Tibial nerve (tissue), 4 donors: Measurements from ENCODE around the gene FAT4. TPM values are rescaled to one million over a fixed set of nuclear protein-coding genes. Genes with fewer than 3 reads are reported as not detected.

Experiments
- DNase-seq, 2 donors: peaks; one replicate each; pipeline ENCODE4 v3.0.0-alpha.2; 2019; ENCODE audit warnings: low spot score in 2 of 2
- H3K27ac ChIP-seq, 4 donors: fragments of 200-600 bp; sonication (generic) in 3 of 4; one replicate each; pipeline ENCODE4 v1.5.1; 2017 to 2019; ENCODE audit warnings: mild to moderate bottlenecking in 1 of 4
- H3K27me3 ChIP-seq, 2 donors: fragments of 200-600 bp; sonication (generic) in 1 of 2; one replicate each; pipeline versions ENCODE4 v1.5.1 to v1.6.0; 2017 to 2019
- H3K36me3 ChIP-seq, 3 donors: fragments of 200-600 bp; sonication (generic); one replicate each; pipeline ENCODE4 v1.5.1; 2018 to 2019
- H3K4me1 ChIP-seq, 4 donors: fragments of 200-600 bp; sonication (generic) in 3 of 4; one replicate each; pipeline ENCODE4 v1.5.1; 2017 to 2019
- H3K4me3 ChIP-seq, 4 donors: fragments of 200-600 bp; sonication (generic) in 3 of 4; one replicate each; pipeline ENCODE4 v1.5.1; 2017 to 2019; ENCODE audit warnings: mild to moderate bottlenecking in 1 of 4, moderate library complexity in 1 of 4
- H3K9me3 ChIP-seq, 4 donors: fragments of 200-600 bp; sonication (generic) in 3 of 4; one replicate each; pipeline ENCODE4 v1.5.1; 2017 to 2019
- EP300 ChIP-seq, 2 donors: sonication (generic); formaldehyde crosslinking; IDR thresholded peaks; one replicate each; pipeline ENCODE4 v1.6.1; 2017; ENCODE audit warnings: antibody characterized with exemption in 2 of 2, mild to moderate bottlenecking in 1 of 2
- POLR2A ChIP-seq, 2 donors: fragments of 450-650 bp; IDR thresholded peaks; one replicate each; pipeline ENCODE4 v1.6.1; 2017; ENCODE audit warnings: antibody characterized with exemption in 2 of 2, mild to moderate bottlenecking in 2 of 2, moderate library complexity in 2 of 2
- WGBS, 2 donors: methylation state at CpG; one replicate each; pipeline ENCODE4 v1.1.5; 2018; 5-methylcytosine and 5-hydroxymethylcytosine counted together
- total RNA-seq, 4 donors: library from RNA; depleted of rRNA; stranded (reverse); fragments of >200 nt; gene quantifications; one replicate each; pipeline ENCODE4 v1.1.0, GENCODE V29; 2016
- TF ChIP-seq, protein P1 (sequence below), 5 experiments: fragments of 200-600 bp in 3 of 5; fragments of 450-650 bp in 2 of 5; sonication (generic) in 3 of 5; IDR thresholded peaks; one replicate each; pipeline ENCODE4 v1.5.1; 2016 to 2019; ENCODE audit warnings: antibody characterized with exemption in 5 of 5, mild to moderate bottlenecking in 3 of 5, moderate library complexity in 2 of 5

The FAT4 gene
- total RNA-seq, 4 donors from 2014 or later: 12.3 to 22.7 (median 18.4) TPM

DNA sequence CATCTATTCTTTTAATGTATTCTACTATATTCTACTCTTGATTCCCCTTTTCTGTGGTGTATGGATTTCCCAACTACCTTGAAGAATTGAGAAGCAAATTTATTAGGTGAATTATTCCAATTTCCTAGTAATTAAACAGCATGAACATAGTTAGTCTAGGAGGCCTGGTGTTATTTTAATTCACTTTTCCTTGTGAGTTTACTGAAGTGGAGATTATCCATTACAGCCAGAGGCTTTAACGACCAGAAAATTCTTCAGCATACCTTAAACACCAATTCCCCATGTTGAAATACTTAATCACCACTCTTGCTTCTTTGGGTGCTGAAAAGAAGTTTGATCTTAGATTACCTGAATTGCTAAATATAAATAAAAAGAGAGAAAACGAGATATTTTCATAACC lies 29.4 kb downstream of the FAT4 start:
- no peak overlapping the region for H3K27ac ChIP-seq
- no peaks in the 10 kb centered on the region for H3K27me3 ChIP-seq
- no peaks in the 10 kb centered on the region for H3K9me3 ChIP-seq
- DNase-seq: no peak
- no peaks in the 10 kb centered on the region for H3K4me1 ChIP-seq
- no peak overlapping the region for H3K4me3 ChIP-seq
- TF ChIP-seq EP300 (IDR thresholded peaks at IDR 0.05) (no peak), POLR2A (IDR thresholded peaks at IDR 0.05) (no peak)
- TF ChIP-seq, protein P1, sequence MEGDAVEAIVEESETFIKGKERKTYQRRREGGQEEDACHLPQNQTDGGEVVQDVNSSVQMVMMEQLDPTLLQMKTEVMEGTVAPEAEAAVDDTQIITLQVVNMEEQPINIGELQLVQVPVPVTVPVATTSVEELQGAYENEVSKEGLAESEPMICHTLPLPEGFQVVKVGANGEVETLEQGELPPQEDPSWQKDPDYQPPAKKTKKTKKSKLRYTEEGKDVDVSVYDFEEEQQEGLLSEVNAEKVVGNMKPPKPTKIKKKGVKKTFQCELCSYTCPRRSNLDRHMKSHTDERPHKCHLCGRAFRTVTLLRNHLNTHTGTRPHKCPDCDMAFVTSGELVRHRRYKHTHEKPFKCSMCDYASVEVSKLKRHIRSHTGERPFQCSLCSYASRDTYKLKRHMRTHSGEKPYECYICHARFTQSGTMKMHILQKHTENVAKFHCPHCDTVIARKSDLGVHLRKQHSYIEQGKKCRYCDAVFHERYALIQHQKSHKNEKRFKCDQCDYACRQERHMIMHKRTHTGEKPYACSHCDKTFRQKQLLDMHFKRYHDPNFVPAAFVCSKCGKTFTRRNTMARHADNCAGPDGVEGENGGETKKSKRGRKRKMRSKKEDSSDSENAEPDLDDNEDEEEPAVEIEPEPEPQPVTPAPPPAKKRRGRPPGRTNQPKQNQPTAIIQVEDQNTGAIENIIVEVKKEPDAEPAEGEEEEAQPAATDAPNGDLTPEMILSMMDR (IDR thresholded peaks at IDR 0.05): no peak
- no peaks in the 10 kb centered on the region for H3K36me3 ChIP-seq
- WGBS, 2 donors: 85 to 92% methylated on average over 2 of the region's 2 CpGs

DNA sequence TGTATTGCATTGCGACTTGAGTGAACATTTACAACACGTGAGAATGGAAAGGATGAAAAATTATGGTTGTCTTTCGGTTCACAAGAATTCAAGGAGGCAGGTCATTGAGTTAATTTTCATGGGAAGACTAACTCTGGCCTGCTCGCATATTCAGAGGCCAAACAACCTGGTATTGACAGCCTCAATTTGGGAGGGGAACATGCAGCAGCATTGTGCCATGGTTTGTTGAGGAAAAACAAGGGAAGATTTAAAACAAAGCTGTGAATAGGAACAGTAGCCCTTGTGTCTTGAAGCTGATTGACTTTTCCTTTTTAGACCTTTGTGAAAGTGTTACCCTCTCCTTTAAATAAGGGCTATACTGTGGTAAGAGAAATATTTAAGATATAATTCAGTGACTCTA lies 31.9 kb downstream of the FAT4 start:
- WGBS, 2 donors: 60 to 70% methylated on average over 4 of the region's 4 CpGs
- Histone ChIP-seq H3K9me3 (no peaks in the 10 kb centered on the region), H3K27ac (no peak overlapping the region), H3K4me1 (no peaks in the 10 kb centered on the region), H3K4me3 (no peak overlapping the region), H3K36me3 (no peaks in the 10 kb centered on the region), H3K27me3 (no peaks in the 10 kb centered on the region)
- DNase-seq: no peak
- no peak for TF ChIP-seq EP300 (IDR thresholded peaks at IDR 0.05)
- TF ChIP-seq POLR2A (IDR thresholded peaks at IDR 0.05): no peak
- TF ChIP-seq, protein P1 (IDR thresholded peaks at IDR 0.05): no peak

DNA sequence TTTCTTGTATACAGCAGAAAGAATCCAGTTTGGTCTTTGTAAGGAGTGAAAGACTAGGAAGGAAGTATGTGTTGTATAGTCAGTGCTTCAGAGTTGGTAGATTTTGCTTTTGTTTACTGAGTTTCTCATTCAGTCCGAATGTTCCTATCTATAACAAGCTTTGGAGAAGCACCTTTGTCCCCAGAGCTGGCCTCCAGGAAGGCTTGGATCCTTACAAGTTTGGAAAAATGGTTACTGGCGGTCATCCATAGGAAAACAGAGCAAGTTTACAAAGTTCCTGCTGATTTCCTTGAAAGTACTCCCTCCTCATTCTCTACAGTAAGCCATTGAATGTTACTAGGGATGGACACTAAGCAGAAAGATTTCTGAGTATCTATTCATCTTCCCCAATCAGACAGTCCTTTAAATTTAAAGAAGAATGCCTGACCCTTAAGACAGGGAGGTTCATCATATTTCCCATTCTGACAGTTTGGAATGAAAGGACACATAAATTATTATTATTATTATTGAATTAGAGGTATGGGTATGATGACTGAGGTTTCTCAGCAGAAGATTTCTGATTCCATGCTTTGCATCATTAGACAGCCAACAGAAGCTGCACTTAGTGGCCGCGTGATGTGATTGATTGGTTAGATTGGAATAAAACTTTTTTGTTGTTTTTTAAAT lies 35.8 kb downstream of the FAT4 start:
- Histone ChIP-seq H3K27me3 (no peaks in the 10 kb centered on the region), H3K4me3 (no peak overlapping the region), H3K36me3 (no peaks in the 10 kb centered on the region), H3K4me1 (peaks cover 0 to 8% (median 3%) of the 10 kb centered on the region in 4 donors), H3K9me3 (no peaks in the 10 kb centered on the region), H3K27ac (no peak overlapping the region)
- TF ChIP-seq EP300 (IDR thresholded peaks at IDR 0.05) (no peak), POLR2A (IDR thresholded peaks at IDR 0.05) (no peak)
- TF ChIP-seq, protein P1 (IDR thresholded peaks at IDR 0.05): no peak
- 87 to 91% methylated on average over 4 of the region's 4 CpGs for WGBS, 2 donors
- DNase-seq: no peak

DNA sequence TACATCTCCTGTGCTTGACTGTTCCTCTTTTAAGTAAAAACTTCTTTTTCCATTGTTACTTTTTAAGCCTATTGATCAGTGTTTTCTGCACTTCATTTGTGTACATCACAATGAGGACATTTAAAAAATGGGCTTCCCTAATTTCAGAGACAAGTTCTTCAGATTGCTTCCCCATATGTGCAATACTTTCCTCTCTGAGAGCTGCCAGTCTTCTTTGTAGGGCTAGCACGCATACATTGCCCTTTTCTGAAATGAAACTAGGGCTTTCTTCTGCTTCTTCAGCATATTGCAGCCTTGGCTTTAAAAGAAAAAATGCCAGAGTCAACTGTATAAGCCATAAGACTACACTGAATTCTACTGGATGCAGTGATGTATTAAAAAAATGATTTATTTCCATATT lies 37.8 kb downstream of the FAT4 start:
- 42 to 59% methylated on average over 1 of the region's 1 CpG for WGBS, 2 donors
- Histone ChIP-seq H3K4me1 (peaks cover 0 to 8% (median 3%) of the 10 kb centered on the region in 4 donors), H3K27ac (no peak overlapping the region), H3K9me3 (no peaks in the 10 kb centered on the region), H3K4me3 (no peak overlapping the region), H3K36me3 (no peaks in the 10 kb centered on the region), H3K27me3 (no peaks in the 10 kb centered on the region)
- DNase-seq: no peak
- no peak for TF ChIP-seq EP300 (IDR thresholded peaks at IDR 0.05)
- TF ChIP-seq POLR2A (IDR thresholded peaks at IDR 0.05): no peak
- TF ChIP-seq, protein P1 (IDR thresholded peaks at IDR 0.05): no peak

DNA sequence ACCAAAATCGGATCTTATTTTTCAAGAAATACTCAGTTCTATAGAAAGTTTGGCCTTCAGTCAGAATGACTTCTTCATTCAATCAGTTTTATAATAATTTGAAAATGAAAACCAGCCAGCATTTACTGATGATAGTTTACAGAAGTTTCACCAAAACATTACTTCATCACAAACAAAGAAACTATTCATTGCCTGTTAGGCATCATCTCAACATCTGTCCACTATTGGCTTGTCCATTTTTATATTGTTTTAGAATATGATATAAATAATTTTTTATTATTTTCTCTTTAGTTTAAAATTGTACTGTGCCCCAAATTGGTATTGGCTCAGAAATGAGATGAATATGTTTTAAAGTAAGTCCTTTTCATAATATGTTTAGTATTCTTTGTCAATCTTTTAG lies 38.4 kb downstream of the FAT4 start:
- Histone ChIP-seq H3K36me3 (no peaks in the 10 kb centered on the region), H3K9me3 (no peaks in the 10 kb centered on the region), H3K4me1 (peaks cover 0 to 8% (median 3%) of the 10 kb centered on the region in 4 donors), H3K27ac (no peak overlapping the region), H3K27me3 (no peaks in the 10 kb centered on the region), H3K4me3 (no peak overlapping the region)
- WGBS, 2 donors: 42 to 46% methylated on average over 1 of the region's 1 CpG
- TF ChIP-seq, protein P1 (IDR thresholded peaks at IDR 0.05): no peak
- TF ChIP-seq POLR2A (IDR thresholded peaks at IDR 0.05): no peak
- TF ChIP-seq EP300 (IDR thresholded peaks at IDR 0.05): no peak
- DNase-seq: no peak
